Left forelimb (tissue), 1 donor: ENCODE data around the gene DIP2B.

Experiments used
- DNase-seq: peaks from one replicate; pipeline ENCODE4 v3.0.0-alpha.2; 2018; ENCODE audit warnings: low spot score

Gene DIP2B

GRCh38 chr12:50638482-50638880 lies 133.7 kb downstream of the DIP2B start:
- no peak for DNase-seq

- DNase-seq: no peak
Measured at GRCh38 chr12:50639721-50640120, 134.9 kb downstream of the DIP2B start.

- no peak for DNase-seq
Measured at GRCh38 chr12:50640321-50640939, 135.6 kb downstream of the DIP2B start.

GRCh38 chr12:50641566-50641965 lies 136.8 kb downstream of the DIP2B start:
- DNase-seq: no peak

- DNase-seq: no peak
Measured at GRCh38 chr12:50642035-50642451, 137.3 kb downstream of the DIP2B start.

- DNase-seq: no peak
Measured at GRCh38 chr12:50642761-50643160, 138.0 kb downstream of the DIP2B start.

GRCh38 chr12:50647031-50647430 lies 142.2 kb downstream of the DIP2B start:
- DNase-seq: no peak

- no peak for DNase-seq
Measured at GRCh38 chr12:50647479-50647878, 142.7 kb downstream of the DIP2B start.

GRCh38 chr12:50650285-50650684 lies 145.5 kb downstream of the DIP2B start:
- no peak for DNase-seq

- DNase-seq: no peak
Measured at GRCh38 chr12:50655374-50655921, 150.7 kb downstream of the DIP2B start.

- DNase-seq: no peak
Measured at GRCh38 chr12:50659260-50659659, 154.5 kb downstream of the DIP2B start.

- no peak for DNase-seq
Measured at GRCh38 chr12:50659690-50660424, 155.1 kb downstream of the DIP2B start.

GRCh38 chr12:50660425-50660822 lies 155.6 kb downstream of the DIP2B start:
- no peak for DNase-seq

- DNase-seq: no peak
Measured at GRCh38 chr12:50661300-50662115, 156.7 kb downstream of the DIP2B start.

GRCh38 chr12:50662116-50662510 lies 157.3 kb downstream of the DIP2B start:
- DNase-seq: no peak

GRCh38 chr12:50665170-50665569 lies 160.4 kb downstream of the DIP2B start:
- DNase-seq: no peak

- DNase-seq: no peak
Measured at GRCh38 chr12:50665609-50666008, 160.8 kb downstream of the DIP2B start.

- DNase-seq: no peak
Measured at GRCh38 chr12:50666023-50666422, 161.2 kb downstream of the DIP2B start.

- no peak for DNase-seq
Measured at GRCh38 chr12:50672158-50672557, 167.4 kb downstream of the DIP2B start.

GRCh38 chr12:50676756-50677155 lies 172.0 kb downstream of the DIP2B start:
- no peak for DNase-seq

GRCh38 chr12:50677858-50678257 lies 173.1 kb downstream of the DIP2B start:
- DNase-seq: no peak

- DNase-seq: no peak
Measured at GRCh38 chr12:50678650-50679365, 174.0 kb downstream of the DIP2B start.
